SK-N-SH (cell line): ENCODE measurements around the gene MYO7A. TPM values are rescaled to one million over a fixed set of nuclear protein-coding genes. Genes with fewer than 3 reads are reported as not detected.

ENCODE experiments used
- CTCF ChIA-PET: fragments of 300-600, 350-600 bp; formaldehyde crosslinking; extraction: SDS; loops from one replicate; lab custom pipeline; 2021; lab: Yijun Ruan, JAX
- POLR2A ChIA-PET: fragments of 350-600 bp; sonication (Branson Sonifier 250); formaldehyde crosslinking; extraction: SDS; loops from one replicate; lab custom pipeline; 2020; ENCODE audit warnings: antibody characterized with exemption, inconsistent platforms; lab: Yijun Ruan, JAX
- DNase-seq: peaks from one replicate; pipeline ENCODE4 v3.0.0; 2012
- H2AFZ ChIP-seq: fragments of 200-600 bp; sonication (generic); 2 replicates; pipeline ENCODE4 v1.8.1; 2016; ENCODE audit warnings: antibody characterized with exemption, mild to moderate bottlenecking, low read depth
- H3F3A ChIP-seq: fragments of 200-600 bp; sonication (generic); replicated peaks from 2 replicates; pipeline ENCODE3; 2016; ENCODE audit warnings: antibody characterized with exemption, mild to moderate bottlenecking; ENCODE audit not compliant: insufficient read depth
- H3K27ac ChIP-seq, 2 experiments: fragments of 200-500 bp in 1 of 2; fragments of 200-600 bp in 1 of 2; sonication (Bioruptor generic) in 1 of 2; sonication (generic), shearing (Covaris generic) in 1 of 2; 2 replicates each; pipeline versions ENCODE4 v1.5.1 to v1.6.1; 2014 to 2016; ENCODE audit warnings: low read depth in 2 of 2, inconsistent platforms in 1 of 2, low read length in 1 of 2, mild to moderate bottlenecking in 1 of 2, mixed read lengths in 1 of 2
- H3K27me3 ChIP-seq: fragments of 200-600 bp; sonication (generic), shearing (Covaris generic); 2 replicates; pipeline ENCODE4 v1.6.1; 2016; ENCODE audit warnings: mixed run types; ENCODE audit not compliant: insufficient read depth
- H3K36me3 ChIP-seq, 2 experiments: fragments of 200-500 bp in 1 of 2; fragments of 200-600 bp in 1 of 2; sonication (Bioruptor generic) in 1 of 2; sonication (generic) in 1 of 2; replicated peaks in 1 of 2; 2 replicates each; pipeline versions ENCODE3 to v1.5.1; 2014 to 2016; ENCODE audit warnings: low read length in 1 of 2, mild to moderate bottlenecking in 1 of 2; ENCODE audit not compliant: insufficient read depth in 2 of 2, control insufficient read depth in 1 of 2
- H3K4me1 ChIP-seq, 2 experiments: fragments of 200-500 bp in 1 of 2; fragments of 200-600 bp in 1 of 2; sonication (Bioruptor generic) in 1 of 2; sonication (generic), shearing (Covaris generic) in 1 of 2; 2 replicates each; pipeline versions ENCODE4 v1.5.1 to v1.6.1; 2014 to 2016; ENCODE audit warnings: low read depth in 1 of 2, low read length in 1 of 2, mixed run types in 1 of 2; ENCODE audit not compliant: insufficient read depth in 2 of 2, control insufficient read depth in 1 of 2
- H3K4me2 ChIP-seq: fragments of 200-600 bp; sonication (generic), shearing (Covaris generic); 2 replicates; pipeline ENCODE4 v1.6.1; 2017; ENCODE audit warnings: mixed run types
- H3K4me3 ChIP-seq, 2 experiments: fragments of 200-500 bp in 1 of 2; fragments of 200-600 bp in 1 of 2; sonication (Bioruptor generic) in 1 of 2; sonication (generic), shearing (Covaris generic) in 1 of 2; 2 replicates each; pipeline versions ENCODE4 v1.5.1 to v1.8.1; 2014 to 2016; ENCODE audit warnings: low read depth in 2 of 2, inconsistent platforms in 1 of 2, low read length in 1 of 2, mild to moderate bottlenecking in 1 of 2, mixed read lengths in 1 of 2, moderate library complexity in 1 of 2
- H3K79me2 ChIP-seq: fragments of 200-600 bp; sonication (generic); 2 replicates; pipeline ENCODE4 v1.8.1; 2017; ENCODE audit warnings: mild to moderate bottlenecking; ENCODE audit not compliant: insufficient read depth
- H3K9ac ChIP-seq: fragments of 200-600 bp; sonication (generic); 2 replicates; pipeline ENCODE4 v1.6.1; 2017; ENCODE audit warnings: mixed run types
- H3K9me2 ChIP-seq: fragments of 200-600 bp; sonication (generic); 2 replicates; pipeline ENCODE4 v1.6.1; 2017; ENCODE audit warnings: mixed run types
- H3K9me3 ChIP-seq: fragments of 200-600 bp; sonication (generic); 2 replicates; pipeline ENCODE4 v1.6.1; 2017; ENCODE audit warnings: mixed run types, mild to moderate bottlenecking, moderate library complexity
- H4K20me1 ChIP-seq: fragments of 200-600 bp; sonication (generic); 2 replicates; pipeline ENCODE4 v1.6.1; 2017; ENCODE audit warnings: mild to moderate bottlenecking, mixed run types; ENCODE audit not compliant: insufficient read depth
- ELF1 ChIP-seq: IDR thresholded peaks from 2 replicates; pipeline ENCODE4 v1.4.0; 2012
- GATA2 ChIP-seq: sonication (generic); formaldehyde crosslinking; IDR thresholded peaks from 2 replicates; pipeline ENCODE4 v1.5.0; 2020; ENCODE audit warnings: mild to moderate bottlenecking, missing genetic modification reagents
- JUND ChIP-seq: IDR thresholded peaks from 2 replicates; pipeline ENCODE4 v1.4.0; 2012
- MXI1 ChIP-seq: IDR thresholded peaks from 2 replicates; pipeline ENCODE4 v1.6.1; 2012; ENCODE audit warnings: mild to moderate bottlenecking, low read depth, low read length, improper control_type of control experiment
- NFIC ChIP-seq: IDR thresholded peaks from 2 replicates; pipeline ENCODE4 v1.4.0; 2012; ENCODE audit warnings: borderline replicate concordance
- RAD21 ChIP-seq: IDR thresholded peaks from 2 replicates; pipeline ENCODE4 v1.6.1; 2012; ENCODE audit warnings: mild to moderate bottlenecking, low read length
- RFX5 ChIP-seq: IDR thresholded peaks from 2 replicates; pipeline ENCODE4 v1.6.1; 2012; ENCODE audit warnings: mild to moderate bottlenecking, improper control_type of control experiment, low read length
- SIN3A ChIP-seq: IDR thresholded peaks from 2 replicates; pipeline ENCODE4 v1.6.1; 2012; ENCODE audit warnings: low read depth, mild to moderate bottlenecking, low read length, moderate library complexity, borderline replicate concordance
- SMC3 ChIP-seq: IDR thresholded peaks from 2 replicates; pipeline ENCODE4 v1.6.1; 2012; ENCODE audit warnings: low read depth, low read length, improper control_type of control experiment
- WGBS: methylation state at CpG from one replicate; pipeline ENCODE4 v1.1.6; 2017; ENCODE audit warnings: low lambda C conversion rate; 5-methylcytosine and 5-hydroxymethylcytosine counted together
- polyA plus RNA-seq, 3 experiments: library from polyadenylated mRNA; depleted of rRNA; stranded (reverse); fragments of >200 nt; gene quantifications; 2 replicates each; pipeline ENCODE4 v1.2.3, GENCODE V29; 2012
- TF ChIP-seq, protein P1 (sequence below): fragments of 150-350 bp; IDR thresholded peaks from 2 replicates; pipeline ENCODE4 v1.6.1; 2016; ENCODE audit warnings: mild to moderate bottlenecking, low read depth, low read length
- TF ChIP-seq, protein P2 (sequence below): IDR thresholded peaks from 2 replicates; pipeline ENCODE4 v1.4.0; 2012; ENCODE audit warnings: low read depth, borderline replicate concordance
- TF ChIP-seq, protein P3 (sequence below): IDR thresholded peaks from 2 replicates; pipeline ENCODE4 v1.6.1; 2012; ENCODE audit warnings: mild to moderate bottlenecking, low read depth, low read length, moderate library complexity

MYO7A gene
- polyA plus RNA-seq, 1 of the 3 experiments (the other 2 are of a cell fraction): 0.08 TPM

DNA sequence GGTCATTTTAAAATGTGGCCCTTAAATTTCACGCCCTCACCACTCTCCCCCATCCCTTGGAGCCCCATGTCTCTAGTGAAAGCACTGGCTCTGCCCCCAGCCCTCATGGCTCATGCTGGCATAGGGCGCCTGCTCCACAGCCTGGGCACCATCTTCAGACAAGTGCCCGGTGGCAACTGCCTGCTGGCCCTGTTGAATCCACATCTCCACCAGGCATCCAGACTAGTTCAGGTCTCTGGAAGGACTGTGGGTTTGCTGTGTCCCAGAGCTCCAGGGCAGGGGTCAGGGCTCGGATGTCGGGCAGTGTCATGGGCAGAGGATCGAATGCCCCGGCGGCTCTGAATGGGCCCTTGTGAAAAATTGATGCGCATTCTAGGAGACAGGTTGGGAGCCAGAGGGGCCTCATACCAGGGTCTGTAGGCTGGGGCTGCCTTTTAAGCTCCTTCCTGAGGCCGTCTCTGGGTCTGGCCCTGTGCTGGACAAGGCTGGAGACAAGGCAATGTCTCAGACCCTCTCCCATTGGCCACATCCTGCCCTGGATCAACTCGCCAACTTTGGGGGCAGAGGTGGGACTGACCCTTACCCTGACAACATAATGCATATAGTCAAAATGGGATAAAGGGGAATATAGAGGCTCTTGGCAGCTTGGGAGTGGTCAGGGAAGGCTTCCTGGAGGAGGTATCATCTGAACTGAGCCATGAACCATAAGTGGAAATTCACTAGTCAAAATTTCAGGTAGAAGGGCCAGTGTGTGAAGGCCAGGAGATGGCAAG is 1.2 kb downstream of the MYO7A start:
- no peak overlapping the region for H3K4me2 ChIP-seq
- no peaks in the 10 kb centered on the region for H4K20me1 ChIP-seq
- CTCF ChIA-PET: interaction anchor here (1.3 to 12.2 kb wide), 9 partner anchors 11 to 419 kb away, joined by 4 to 270 read pairs (median 25); no protein-coding TSS in a partner anchor
- H3K4me3 ChIP-seq: no peak overlapping the region
- H3K9me3 ChIP-seq: no peaks in the 10 kb centered on the region
- H3K9me2 ChIP-seq: no peaks in the 10 kb centered on the region
- no peaks in the 10 kb centered on the region for H3F3A ChIP-seq
- H3K9ac ChIP-seq: no peak overlapping the region
- POLR2A ChIA-PET: no interaction called here
- no peak overlapping the region for H2AFZ ChIP-seq
- H3K27me3 ChIP-seq: no peaks in the 10 kb centered on the region
- no peak overlapping the region for H3K27ac ChIP-seq
- TF ChIP-seq, protein P1, sequence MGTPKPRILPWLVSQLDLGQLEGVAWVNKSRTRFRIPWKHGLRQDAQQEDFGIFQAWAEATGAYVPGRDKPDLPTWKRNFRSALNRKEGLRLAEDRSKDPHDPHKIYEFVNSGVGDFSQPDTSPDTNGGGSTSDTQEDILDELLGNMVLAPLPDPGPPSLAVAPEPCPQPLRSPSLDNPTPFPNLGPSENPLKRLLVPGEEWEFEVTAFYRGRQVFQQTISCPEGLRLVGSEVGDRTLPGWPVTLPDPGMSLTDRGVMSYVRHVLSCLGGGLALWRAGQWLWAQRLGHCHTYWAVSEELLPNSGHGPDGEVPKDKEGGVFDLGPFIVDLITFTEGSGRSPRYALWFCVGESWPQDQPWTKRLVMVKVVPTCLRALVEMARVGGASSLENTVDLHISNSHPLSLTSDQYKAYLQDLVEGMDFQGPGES: no peak
- TF ChIP-seq JUND: no peak
- no peak for TF ChIP-seq ELF1
- no peak for TF ChIP-seq MXI1
- TF ChIP-seq SMC3: no peak
- TF ChIP-seq, protein P2, sequence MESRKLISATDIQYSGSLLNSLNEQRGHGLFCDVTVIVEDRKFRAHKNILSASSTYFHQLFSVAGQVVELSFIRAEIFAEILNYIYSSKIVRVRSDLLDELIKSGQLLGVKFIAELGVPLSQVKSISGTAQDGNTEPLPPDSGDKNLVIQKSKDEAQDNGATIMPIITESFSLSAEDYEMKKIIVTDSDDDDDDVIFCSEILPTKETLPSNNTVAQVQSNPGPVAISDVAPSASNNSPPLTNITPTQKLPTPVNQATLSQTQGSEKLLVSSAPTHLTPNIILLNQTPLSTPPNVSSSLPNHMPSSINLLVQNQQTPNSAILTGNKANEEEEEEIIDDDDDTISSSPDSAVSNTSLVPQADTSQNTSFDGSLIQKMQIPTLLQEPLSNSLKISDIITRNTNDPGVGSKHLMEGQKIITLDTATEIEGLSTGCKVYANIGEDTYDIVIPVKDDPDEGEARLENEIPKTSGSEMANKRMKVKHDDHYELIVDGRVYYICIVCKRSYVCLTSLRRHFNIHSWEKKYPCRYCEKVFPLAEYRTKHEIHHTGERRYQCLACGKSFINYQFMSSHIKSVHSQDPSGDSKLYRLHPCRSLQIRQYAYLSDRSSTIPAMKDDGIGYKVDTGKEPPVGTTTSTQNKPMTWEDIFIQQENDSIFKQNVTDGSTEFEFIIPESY: no peak
- TF ChIP-seq GATA2: no peak
- TF ChIP-seq RAD21: no peak
- TF ChIP-seq SIN3A: no peak
- TF ChIP-seq RFX5: no peak
- TF ChIP-seq, protein P3, sequence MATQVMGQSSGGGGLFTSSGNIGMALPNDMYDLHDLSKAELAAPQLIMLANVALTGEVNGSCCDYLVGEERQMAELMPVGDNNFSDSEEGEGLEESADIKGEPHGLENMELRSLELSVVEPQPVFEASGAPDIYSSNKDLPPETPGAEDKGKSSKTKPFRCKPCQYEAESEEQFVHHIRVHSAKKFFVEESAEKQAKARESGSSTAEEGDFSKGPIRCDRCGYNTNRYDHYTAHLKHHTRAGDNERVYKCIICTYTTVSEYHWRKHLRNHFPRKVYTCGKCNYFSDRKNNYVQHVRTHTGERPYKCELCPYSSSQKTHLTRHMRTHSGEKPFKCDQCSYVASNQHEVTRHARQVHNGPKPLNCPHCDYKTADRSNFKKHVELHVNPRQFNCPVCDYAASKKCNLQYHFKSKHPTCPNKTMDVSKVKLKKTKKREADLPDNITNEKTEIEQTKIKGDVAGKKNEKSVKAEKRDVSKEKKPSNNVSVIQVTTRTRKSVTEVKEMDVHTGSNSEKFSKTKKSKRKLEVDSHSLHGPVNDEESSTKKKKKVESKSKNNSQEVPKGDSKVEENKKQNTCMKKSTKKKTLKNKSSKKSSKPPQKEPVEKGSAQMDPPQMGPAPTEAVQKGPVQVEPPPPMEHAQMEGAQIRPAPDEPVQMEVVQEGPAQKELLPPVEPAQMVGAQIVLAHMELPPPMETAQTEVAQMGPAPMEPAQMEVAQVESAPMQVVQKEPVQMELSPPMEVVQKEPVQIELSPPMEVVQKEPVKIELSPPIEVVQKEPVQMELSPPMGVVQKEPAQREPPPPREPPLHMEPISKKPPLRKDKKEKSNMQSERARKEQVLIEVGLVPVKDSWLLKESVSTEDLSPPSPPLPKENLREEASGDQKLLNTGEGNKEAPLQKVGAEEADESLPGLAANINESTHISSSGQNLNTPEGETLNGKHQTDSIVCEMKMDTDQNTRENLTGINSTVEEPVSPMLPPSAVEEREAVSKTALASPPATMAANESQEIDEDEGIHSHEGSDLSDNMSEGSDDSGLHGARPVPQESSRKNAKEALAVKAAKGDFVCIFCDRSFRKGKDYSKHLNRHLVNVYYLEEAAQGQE: no peak
- no peak for TF ChIP-seq NFIC
- DNase-seq: no peak
- H3K4me1 ChIP-seq: peaks cover 0 to 42% of the 10 kb centered on the region in 2 experiments; a peak in 2 of 4 replicates
- no peaks in the 10 kb centered on the region for H3K36me3 ChIP-seq
- WGBS: 86% methylated on average over 10 of the region's 11 CpGs
- H3K79me2 ChIP-seq: no peaks in the 10 kb centered on the region
